Fibroblast of lung (primary cell): ENCODE results near the gene ANKRD22. TPM values are rescaled to one million over a fixed set of nuclear protein-coding genes. Genes with fewer than 3 reads are reported as not detected.

Source experiments
- DNase-seq, 2 donors: peaks; one replicate each; pipeline versions ENCODE4 v3.0.0 to v3.0.0-alpha.2; 2010; ENCODE audit warnings: low read depth in 2 of 2
- H2AFZ ChIP-seq: 2 replicates; pipeline ENCODE4 v1.5.1; 2012; ENCODE audit warnings: low read length, control low read depth, inconsistent platforms
- H3K27ac ChIP-seq: 2 replicates; pipeline ENCODE4 v1.5.1; 2011; ENCODE audit warnings: low read length, control low read depth; ENCODE audit not compliant: insufficient read depth
- H3K27me3 ChIP-seq: 2 replicates; pipeline ENCODE4 v1.5.1; 2011; ENCODE audit warnings: mild to moderate bottlenecking, low read length; ENCODE audit not compliant: control insufficient read depth, insufficient read depth
- H3K36me3 ChIP-seq: 2 replicates; pipeline ENCODE4 v1.5.1; 2011; ENCODE audit warnings: low read length; ENCODE audit not compliant: control insufficient read depth, insufficient read depth
- H3K4me1 ChIP-seq: 2 replicates; pipeline ENCODE4 v1.5.1; 2011; ENCODE audit warnings: low read length; ENCODE audit not compliant: control insufficient read depth, insufficient read depth; ENCODE audit errors: extremely low read depth
- H3K4me2 ChIP-seq: 2 replicates; pipeline ENCODE4 v1.5.1; 2011; ENCODE audit warnings: low read length, control low read depth; ENCODE audit not compliant: insufficient read depth; ENCODE audit errors: extremely low read depth
- H3K4me3 ChIP-seq, 4 experiments: fragments of 200-600 bp in 1 of 4; sonication (generic) in 1 of 4; replicated peaks in 1 of 4; 2 replicates each; pipeline ENCODE4 v1.5.1; 2011 to 2016; ENCODE audit warnings: low read length in 4 of 4, low read depth in 3 of 4, mild to moderate bottlenecking in 3 of 4, control low read depth in 2 of 4, inconsistent platforms in 1 of 4, mixed read lengths in 1 of 4; ENCODE audit not compliant: insufficient read depth in 1 of 4; ENCODE audit errors: control extremely low read depth in 1 of 4
- H3K79me2 ChIP-seq: 2 replicates; pipeline ENCODE4 v1.5.1; 2012; ENCODE audit warnings: mild to moderate bottlenecking, low read length, inconsistent platforms; ENCODE audit not compliant: control insufficient read depth, insufficient read depth
- H3K9ac ChIP-seq: 2 replicates; pipeline ENCODE4 v1.5.1; 2011; ENCODE audit warnings: mild to moderate bottlenecking, low read length, control low read depth; ENCODE audit not compliant: insufficient read depth
- H3K9me3 ChIP-seq: 2 replicates; pipeline ENCODE4 v1.5.1; 2012; ENCODE audit warnings: low read depth, low read length; ENCODE audit not compliant: control insufficient read depth, insufficient read depth
- H4K20me1 ChIP-seq: 2 replicates; pipeline ENCODE4 v1.5.1; 2011; ENCODE audit warnings: low read length; ENCODE audit not compliant: control insufficient read depth, insufficient read depth; ENCODE audit errors: extremely low read depth
- CTCF ChIP-seq, 2 donors: IDR thresholded peaks in 1 of 2; conservative IDR thresholded peaks in 1 of 2; 1 replicate in 1 of 2; 2 replicates in 1 of 2; pipeline ENCODE4 v1.5.1; 2011 to 2012; ENCODE audit warnings: low read length in 2 of 2, control low read depth in 1 of 2, inconsistent platforms in 1 of 2, low read depth in 1 of 2, mild to moderate bottlenecking in 1 of 2
- EZH2 ChIP-seq: IDR thresholded peaks from 2 replicates; pipeline ENCODE4 v1.5.1; 2012; ENCODE audit warnings: low read length, control low read depth, mild to moderate bottlenecking; ENCODE audit errors: missing control alignments
- polyA plus RNA-seq, 2 donors: library from polyadenylated mRNA; depleted of rRNA in 1 of 2; stranded (reverse) in 1 of 2; unstranded in 1 of 2; fragments of >200 nt; gene quantifications; 2 replicates each; pipeline ENCODE4 v1.2.1, GENCODE V29; 2011 to 2012; ENCODE audit warnings: missing spikeins in 1 of 2
- total RNA-seq: library from RNA; depleted of rRNA; stranded (reverse); fragments of >200 nt; gene quantifications from 2 replicates; pipeline ENCODE4 v1.2.1, GENCODE V29; 2014

The ANKRD22 gene
- total and polyA plus RNA-seq, 2 donors (not counting 1 experiment from before 2014, with no cell fraction given): 0.17 TPM; not detected in 1

- Histone ChIP-seq H2AFZ (no peak overlapping the region), H3K9ac (no peak overlapping the region), H3K4me3 (no peak overlapping the region), H3K36me3 (no peaks in the 10 kb centered on the region), H3K4me1 (no peaks in the 10 kb centered on the region), H4K20me1 (no peaks in the 10 kb centered on the region), H3K27ac (no peak overlapping the region), H3K9me3 (no peaks in the 10 kb centered on the region), H3K4me2 (no peak overlapping the region), H3K27me3 (no peaks in the 10 kb centered on the region), H3K79me2 (no peaks in the 10 kb centered on the region)
- DNase-seq: no peak
- no peak for TF ChIP-seq EZH2
- no peak for TF ChIP-seq CTCF (conservative IDR thresholded peaks at IDR 0.05 in 1 of 2, IDR thresholded peaks at IDR 0.05 in 1 of 2; ENCODE audit: low read depth in 1 of 2, low read length in 2 of 2)
These were observed 62.7 kb downstream of the ANKRD22 start for GRCh38 chr10:88788924-88789323.

GRCh38 chr10:88787463-88787862 lies 64.2 kb downstream of the ANKRD22 start:
- Histone ChIP-seq H3K4me3 (no peak overlapping the region), H3K79me2 (no peaks in the 10 kb centered on the region), H3K27me3 (no peaks in the 10 kb centered on the region), H3K4me2 (no peak overlapping the region), H3K4me1 (no peaks in the 10 kb centered on the region), H3K36me3 (no peaks in the 10 kb centered on the region), H3K9ac (no peak overlapping the region), H3K27ac (no peak overlapping the region), H4K20me1 (no peaks in the 10 kb centered on the region), H2AFZ (no peak overlapping the region), H3K9me3 (no peaks in the 10 kb centered on the region)
- DNase-seq: no peak
- TF ChIP-seq EZH2 (no peak), CTCF (conservative IDR thresholded peaks at IDR 0.05 in 1 of 2, IDR thresholded peaks at IDR 0.05 in 1 of 2; ENCODE audit: low read depth in 1 of 2, low read length in 2 of 2) (no peak)

- H3K27ac ChIP-seq: no peak overlapping the region
- TF ChIP-seq EZH2: no peak
- TF ChIP-seq CTCF (conservative IDR thresholded peaks at IDR 0.05 in 1 of 2, IDR thresholded peaks at IDR 0.05 in 1 of 2; ENCODE audit: low read depth in 1 of 2, low read length in 2 of 2): no peak
- H3K36me3 ChIP-seq: no peaks in the 10 kb centered on the region
- H3K4me1 ChIP-seq: no peaks in the 10 kb centered on the region
- DNase-seq: no peak
- no peaks in the 10 kb centered on the region for H3K79me2 ChIP-seq
- no peak overlapping the region for H3K4me2 ChIP-seq
- H4K20me1 ChIP-seq: no peaks in the 10 kb centered on the region
- H3K4me3 ChIP-seq: no peak overlapping the region
- H3K27me3 ChIP-seq: no peaks in the 10 kb centered on the region
- H3K9me3 ChIP-seq: no peaks in the 10 kb centered on the region
- H3K9ac ChIP-seq: no peak overlapping the region
- H2AFZ ChIP-seq: no peak overlapping the region
These were observed 65.4 kb downstream of the ANKRD22 start for GRCh38 chr10:88786032-88786770.
